Gastroesophageal sphincter (tissue), 3 donors: ENCODE results near the gene LRRK2.

ENCODE experiments used
- CTCF ChIP-seq, 4 experiments: fragments of 200-600 bp in 2 of 4; fragments of 450-650 bp in 2 of 4; sonication (generic) in 1 of 4; IDR thresholded peaks; one replicate each; pipeline ENCODE4 v1.5.1; 2017 to 2019; ENCODE audit warnings: antibody characterized with exemption in 4 of 4, mild to moderate bottlenecking in 2 of 4, moderate library complexity in 2 of 4
- POLR2A ChIP-seq, 2 donors: fragments of 450-650 bp; IDR thresholded peaks; one replicate each; pipeline ENCODE4 v1.6.1; 2017; ENCODE audit warnings: antibody characterized with exemption in 2 of 2, mild to moderate bottlenecking in 2 of 2, moderate library complexity in 1 of 2

DNA sequence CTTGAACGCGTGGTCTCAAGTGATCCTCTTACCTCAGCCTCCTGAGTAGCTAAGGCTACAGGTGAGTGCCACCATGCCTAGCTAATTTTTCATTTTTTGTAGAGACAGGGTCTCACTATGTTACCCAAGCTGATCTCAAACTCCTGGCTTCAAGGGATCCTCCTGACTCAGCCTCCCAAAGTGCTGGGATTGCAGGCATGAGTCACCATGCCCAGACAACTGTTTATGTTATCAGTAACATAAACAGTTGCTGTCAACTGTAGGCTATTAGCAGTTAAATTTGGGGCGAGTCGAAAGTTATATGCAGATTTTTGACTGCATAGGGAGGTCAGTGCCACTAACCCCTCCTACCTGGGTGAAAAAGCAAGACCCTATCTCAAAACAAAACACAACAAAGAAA lies 26.2 kb upstream of the LRRK2 start:
- no peak for TF ChIP-seq POLR2A (IDR thresholded peaks at IDR 0.05)
- TF ChIP-seq CTCF (IDR thresholded peaks at IDR 0.05), result no peak
